ENCODE measurements around the gene U2SURP.
"Not testable (repeated sequence)": the region's sequence is repeated elsewhere in the genome, so short reads cannot be mapped to it uniquely, and the experiment has no call there.

The U2SURP gene

GRCh38 chr3:143011705-143012104, 10.3 kb downstream of the U2SURP start:
- DNase-seq, result no peak

GRCh38 chr3:143014921-143015320, 13.6 kb downstream of the U2SURP start:
- no peak for DNase-seq

- DNase-seq, result no peak
Observed at GRCh38 chr3:143016321-143016972, 15.1 kb downstream of the U2SURP start.

- DNase-seq, result no peak
Observed at GRCh38 chr3:143024351-143024960, 23.1 kb downstream of the U2SURP start.

GRCh38 chr3:143031327-143031726, 30.0 kb downstream of the U2SURP start:
- DNase-seq, result no peak

GRCh38 chr3:143031796-143032387, 30.5 kb downstream of the U2SURP start:
- not testable (repeated sequence) for DNase-seq

DNA sequence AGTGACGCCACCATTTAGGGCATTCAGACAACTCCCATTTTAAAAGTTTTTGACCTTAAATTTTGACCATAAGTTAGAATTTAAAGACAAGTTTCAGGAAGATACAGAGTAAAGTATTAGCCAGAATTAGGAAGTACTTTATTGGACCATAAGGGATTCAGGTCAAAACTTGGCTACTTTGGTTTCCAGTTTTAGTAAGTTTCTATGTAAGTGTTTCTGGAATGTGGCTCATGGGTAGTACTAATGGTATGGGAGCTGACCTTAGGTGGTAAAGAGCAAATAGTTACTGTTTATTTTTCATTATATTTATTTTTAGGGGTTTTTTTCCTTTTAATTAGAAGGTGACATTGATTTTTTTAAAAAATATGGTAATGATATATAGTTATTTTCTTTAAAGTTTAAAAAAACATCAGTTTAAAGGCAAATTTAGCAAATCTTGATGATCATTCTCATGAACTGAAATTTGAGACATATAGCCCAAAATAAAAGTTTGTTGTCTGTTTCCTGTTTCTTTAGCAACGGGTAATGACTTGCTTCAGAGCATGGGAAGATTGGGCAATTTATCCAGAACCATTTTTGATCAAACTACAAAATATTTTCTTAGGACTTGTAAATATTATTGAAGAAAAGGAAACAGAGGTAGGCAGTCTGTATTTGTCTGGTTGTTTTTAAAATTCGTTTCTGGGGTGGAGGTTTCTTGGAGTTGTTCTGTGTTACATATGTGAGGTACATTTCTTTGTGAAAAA, 34.3 kb downstream of the U2SURP start:
- DNase-seq, result no peak

- no peak for DNase-seq
Observed at GRCh38 chr3:143036557-143036956, 35.2 kb downstream of the U2SURP start.

DNA sequence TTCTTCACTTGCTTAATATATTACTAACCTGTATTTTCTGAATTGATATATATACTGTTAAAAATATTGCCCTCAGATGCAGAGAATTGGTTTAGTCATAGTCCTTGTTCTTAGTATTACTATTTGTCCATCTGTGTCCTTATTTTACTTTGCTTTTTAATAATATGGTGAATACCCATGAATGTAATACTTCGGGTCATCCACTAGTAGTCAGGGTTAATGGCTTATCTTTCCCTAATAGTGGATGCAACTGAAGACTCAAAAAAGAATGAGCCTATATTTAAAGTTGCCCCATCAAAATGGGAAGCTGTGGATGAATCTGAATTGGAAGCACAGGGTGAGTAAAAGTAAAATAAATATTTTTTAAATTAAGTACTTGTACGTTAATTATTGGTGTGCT, 36.5 kb downstream of the U2SURP start:
- no peak for DNase-seq

GRCh38 chr3:143040261-143040879, 39.0 kb downstream of the U2SURP start:
- no peak for DNase-seq

GRCh38 chr3:143041903-143042302, 40.5 kb downstream of the U2SURP start:
- no peak for DNase-seq

- no peak for DNase-seq
Observed at GRCh38 chr3:143045639-143046038, 44.3 kb downstream of the U2SURP start.

- not testable (repeated sequence) for DNase-seq
Observed at GRCh38 chr3:143046075-143046474, 44.7 kb downstream of the U2SURP start.

- no peak for DNase-seq
Observed at GRCh38 chr3:143054011-143054410, 52.6 kb downstream of the U2SURP start.

DNA sequence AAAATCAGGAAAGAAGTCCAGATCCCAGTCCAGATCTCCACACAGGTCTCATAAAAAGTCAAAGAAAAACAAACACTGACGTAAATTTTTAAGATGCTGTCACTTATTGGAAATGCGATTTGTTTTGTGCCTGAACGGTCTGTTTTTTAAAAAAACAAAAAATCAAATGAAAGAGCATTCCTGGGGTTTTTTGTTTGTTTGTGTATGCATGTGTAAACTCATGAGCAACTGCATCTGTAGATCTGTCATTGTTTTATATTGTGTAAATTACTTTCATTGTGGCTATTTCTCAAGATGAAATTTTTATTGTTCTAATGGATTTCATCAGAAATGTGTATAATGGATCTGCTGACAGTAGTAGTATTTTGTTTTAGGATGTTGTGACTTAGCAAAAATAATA, 55.0 kb downstream of the U2SURP start:
- no peak for DNase-seq

GRCh38 chr3:143060906-143061305, 59.5 kb downstream of the U2SURP start:
- DNase-seq, result no peak

DNA sequence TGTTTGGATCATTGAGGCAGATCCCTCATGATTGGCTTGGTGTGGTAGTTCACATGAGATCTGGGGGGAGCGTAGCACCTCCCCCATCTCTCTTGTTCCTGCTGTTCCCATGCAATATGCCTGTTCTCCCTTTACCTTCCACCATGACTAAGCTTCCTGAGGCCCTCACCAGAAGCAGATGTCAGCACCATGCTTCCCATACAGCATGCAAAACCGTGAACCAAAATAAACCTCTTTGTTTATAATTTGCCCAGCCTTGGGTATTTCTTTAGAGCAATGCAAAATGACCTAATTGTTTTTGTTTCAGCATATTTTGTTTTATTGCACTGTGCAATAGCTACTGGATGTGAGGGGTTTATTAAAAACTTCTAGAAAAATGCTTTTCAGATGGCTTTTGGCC, 61.6 kb downstream of the U2SURP start:
- DNase-seq, result no peak

DNA sequence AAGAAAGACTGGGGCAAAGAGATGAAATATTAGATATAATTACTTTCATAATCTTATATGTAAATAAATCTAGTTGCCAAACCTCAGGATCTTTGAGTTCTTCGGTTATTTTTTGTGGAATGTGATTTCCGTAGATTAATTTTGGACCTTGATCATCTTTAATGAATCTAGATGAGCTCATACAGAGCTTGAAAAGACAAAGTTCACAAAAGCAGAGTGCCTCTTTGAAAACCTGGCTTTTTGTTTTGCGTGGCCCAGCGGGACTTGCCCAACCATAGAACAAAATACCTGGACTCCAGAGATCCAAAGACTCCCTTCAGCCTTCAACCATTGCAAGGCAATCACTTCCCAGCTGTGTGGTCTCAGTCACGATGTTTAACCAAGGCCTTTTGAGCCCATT, 63.4 kb downstream of the U2SURP start:
- DNase-seq, result no peak

- no peak for DNase-seq
Observed at GRCh38 chr3:143065364-143065763, 64.0 kb downstream of the U2SURP start.

DNA sequence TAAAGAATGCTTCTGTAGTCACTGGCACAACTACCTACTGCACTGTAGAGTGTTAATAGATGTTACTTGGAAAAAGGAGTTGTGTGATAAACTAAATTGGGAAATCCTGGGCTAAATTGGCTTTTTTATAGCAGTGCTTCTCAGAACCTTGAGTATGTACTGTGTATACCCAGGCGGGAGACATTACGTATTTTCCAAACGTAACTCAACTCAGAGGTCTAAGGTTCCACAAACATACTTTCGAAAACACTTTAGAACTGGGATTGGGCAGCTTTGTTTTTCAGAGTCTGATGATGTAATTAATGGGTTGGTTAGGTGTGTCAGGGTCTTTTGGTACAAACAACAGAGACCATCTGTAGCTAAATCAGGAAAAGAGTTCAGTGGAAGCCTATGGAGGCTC, 64.7 kb downstream of the U2SURP start:
- DNase-seq, result no peak

- no peak for DNase-seq
Observed at GRCh38 chr3:143067201-143067600, 65.8 kb downstream of the U2SURP start.

GRCh38 chr3:143068059-143068458, 66.7 kb downstream of the U2SURP start:
- DNase-seq, result no peak
